LNCaP clone FGC (cell line): ENCODE data around the gene RNF144A.

Experiments used
- DNase-seq: peaks from one replicate; pipeline ENCODE4 v3.0.0-alpha.2; 2011; ENCODE audit warnings: low read depth
- H3K4me3 ChIP-seq: 2 replicates; pipeline ENCODE4 v1.5.1; 2011; ENCODE audit warnings: mild to moderate bottlenecking, low read depth, low read length, control low read depth
- CTCF ChIP-seq: IDR thresholded peaks from 2 replicates; pipeline ENCODE4 v1.5.1; 2012; ENCODE audit warnings: mild to moderate bottlenecking; ENCODE audit not compliant: control insufficient read depth, insufficient read depth; ENCODE audit errors: extremely low read depth

Gene RNF144A

GRCh38 chr2:6879011-6879410 is 38.2 kb upstream of the RNF144A start:
- no peak for DNase-seq
- no peak for TF ChIP-seq CTCF
- H3K4me3 ChIP-seq: no peak overlapping the region

- no peak overlapping the region for H3K4me3 ChIP-seq
- no peak for DNase-seq
- TF ChIP-seq CTCF: no peak
These were observed 36.9 kb upstream of the RNF144A start for GRCh38 chr2:6880200-6880733.

DNA sequence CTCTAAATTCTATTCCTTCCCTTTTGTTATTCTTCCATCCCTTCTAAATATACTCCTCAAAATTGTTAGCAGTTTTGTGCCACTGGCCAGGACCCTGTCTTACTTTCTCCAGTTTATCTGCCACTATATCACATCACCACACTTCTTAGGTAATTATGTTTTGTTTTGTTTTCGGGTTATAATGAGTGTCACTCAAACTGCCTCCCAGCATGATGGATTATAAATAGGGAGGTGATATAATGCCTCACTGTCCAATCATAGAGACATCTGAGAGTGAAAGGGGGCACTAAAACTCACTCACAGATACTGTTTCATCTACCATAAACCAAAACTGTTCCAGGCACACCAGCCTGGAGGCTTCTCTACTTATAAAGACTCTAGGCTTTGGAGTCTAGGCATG is 36.2 kb upstream of the RNF144A start:
- H3K4me3 ChIP-seq: no peak overlapping the region
- TF ChIP-seq CTCF: no peak
- no peak for DNase-seq

GRCh38 chr2:6881516-6881915 is 35.7 kb upstream of the RNF144A start:
- H3K4me3 ChIP-seq: no peak overlapping the region
- no peak for DNase-seq
- TF ChIP-seq CTCF: no peak

DNA sequence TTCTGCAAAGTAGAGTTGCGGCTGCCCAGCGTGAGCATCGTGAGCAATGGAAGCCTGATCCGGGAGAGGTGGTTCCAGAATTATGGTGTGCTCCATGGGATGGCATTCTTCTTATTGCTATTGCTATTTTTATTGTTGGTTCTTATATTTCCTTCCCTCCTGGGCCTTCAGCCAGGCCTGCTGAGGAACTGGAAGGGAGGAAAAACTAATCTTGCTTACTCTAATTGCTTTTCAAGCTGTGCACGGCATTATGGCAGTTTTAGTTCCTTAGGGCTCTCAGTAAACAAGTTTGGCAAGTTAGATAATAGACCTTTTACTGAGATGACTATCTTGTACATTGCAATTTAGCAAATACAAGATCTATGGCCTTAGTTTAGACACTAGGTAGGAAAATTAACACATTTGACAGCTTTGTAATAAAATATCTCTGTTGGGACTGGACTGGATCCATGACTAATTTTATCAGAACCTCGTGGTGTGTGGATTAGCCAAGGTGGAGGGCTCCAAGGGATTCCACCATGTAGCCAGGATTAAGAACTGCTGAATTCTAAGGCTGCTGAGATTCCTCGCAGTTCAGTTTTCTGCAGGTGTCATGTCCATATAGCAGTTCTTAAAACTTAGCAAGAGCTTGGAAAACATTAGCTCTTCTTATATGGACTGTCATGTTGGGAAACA is 33.6 kb upstream of the RNF144A start:
- no peak overlapping the region; the same call in 1 of the 2 replicates for H3K4me3 ChIP-seq
- no peak for TF ChIP-seq CTCF
- DNase-seq: peak; percentile 81

DNA sequence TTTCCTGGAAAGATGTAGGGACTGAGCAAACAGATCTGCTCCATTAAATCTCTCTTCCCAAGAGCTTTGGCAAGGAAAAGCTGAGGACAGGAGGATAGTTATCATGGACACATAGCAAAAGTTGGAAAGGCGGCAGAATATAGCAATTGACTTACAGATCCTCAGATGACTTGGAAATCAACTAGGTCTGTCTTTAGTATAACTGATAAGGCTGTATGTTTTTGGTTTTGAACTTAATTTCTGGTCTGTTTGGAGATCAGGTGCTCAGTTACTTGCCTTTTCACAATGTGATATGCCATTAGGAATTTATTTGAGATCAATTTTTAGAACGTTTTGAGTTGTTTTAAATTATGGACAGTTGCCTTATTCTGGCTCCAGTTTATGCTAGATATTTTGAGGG is 31.7 kb upstream of the RNF144A start:
- no peak overlapping the region for H3K4me3 ChIP-seq
- no peak for TF ChIP-seq CTCF

DNA sequence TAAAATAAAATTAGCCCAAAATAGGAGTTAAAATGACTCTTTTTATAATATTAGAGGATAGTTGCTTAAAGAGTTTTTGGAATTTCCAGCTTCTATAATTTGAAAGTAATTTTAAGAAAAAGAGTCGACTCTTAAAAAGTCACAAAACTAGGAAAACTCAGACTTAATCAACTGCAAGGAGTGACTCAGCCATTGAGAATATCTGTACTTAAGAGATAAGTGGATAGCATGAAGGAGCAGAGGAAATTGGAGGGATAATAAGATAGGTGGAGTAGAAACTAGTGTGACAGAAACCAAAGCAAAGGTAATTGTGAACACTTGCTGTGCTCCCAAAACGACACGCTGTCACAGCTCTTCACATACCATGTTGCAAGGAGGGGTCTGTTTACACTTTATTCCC is 31.2 kb upstream of the RNF144A start:
- H3K4me3 ChIP-seq: no peak overlapping the region
- DNase-seq: no peak
- TF ChIP-seq CTCF: no peak

More for the DNA sequence above, 31.7 kb upstream of the RNF144A start:
- DNase-seq: no peak
